ENCODE measurements around the gene ELMO1.

Gene ELMO1

DNA sequence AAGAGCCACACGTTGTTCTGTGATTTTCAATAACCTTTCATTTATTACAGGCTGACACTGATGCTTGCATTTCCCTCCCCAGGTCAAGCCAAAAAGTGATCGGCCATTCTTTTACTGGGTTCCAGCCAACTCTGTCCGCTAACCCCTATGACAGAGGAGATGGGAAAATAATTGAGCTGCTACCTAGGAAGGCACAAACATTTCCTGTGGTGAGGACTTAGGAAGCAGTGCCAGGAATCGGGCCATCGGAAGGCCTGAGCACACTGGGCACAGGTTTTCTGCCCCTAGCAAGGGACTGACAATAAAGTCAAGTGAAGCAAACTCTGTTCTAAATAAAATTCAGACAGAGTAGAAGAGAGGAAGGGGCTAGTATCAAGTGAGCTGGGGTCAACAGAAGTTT lies 411.4 kb downstream of the ELMO1 start:
- no peak for DNase-seq

DNA sequence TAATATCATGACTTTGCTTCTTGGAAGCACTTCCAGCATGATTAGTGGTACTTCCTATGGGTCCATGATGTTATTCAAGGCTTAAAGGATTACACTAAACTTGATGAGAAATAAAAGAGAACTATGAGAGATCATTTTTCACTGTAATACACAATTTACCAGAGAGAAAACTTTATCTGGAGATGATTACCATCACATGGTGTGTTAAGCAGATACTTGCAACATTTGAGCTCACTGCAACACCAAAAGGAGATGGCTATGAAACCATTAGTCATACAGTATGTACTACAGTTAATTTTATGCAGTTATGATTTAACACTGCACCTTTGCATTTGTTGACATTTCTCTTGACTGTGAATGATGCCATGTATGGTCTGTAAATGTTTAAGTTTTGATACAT lies 413.0 kb downstream of the ELMO1 start:
- DNase-seq: no peak

DNA sequence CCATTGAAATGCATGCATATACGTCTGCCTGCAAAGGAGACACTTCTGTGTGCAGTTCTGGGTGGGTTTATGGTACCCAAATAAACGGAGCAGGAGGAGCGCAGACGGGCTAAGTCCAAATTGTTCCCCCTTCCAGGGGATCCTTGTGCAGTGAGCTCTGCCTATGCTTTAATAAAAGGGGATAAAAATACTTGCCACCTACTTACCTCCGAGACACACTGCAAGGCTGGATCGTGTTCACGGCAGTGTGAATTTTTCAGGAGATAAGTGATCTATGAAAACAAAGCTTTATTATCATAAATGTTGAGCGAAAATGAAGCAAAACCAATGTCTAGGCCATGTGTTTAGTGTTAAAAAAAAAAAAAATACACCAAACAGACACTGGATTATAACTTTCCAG lies 415.5 kb downstream of the ELMO1 start:
- DNase-seq: no peak

DNA sequence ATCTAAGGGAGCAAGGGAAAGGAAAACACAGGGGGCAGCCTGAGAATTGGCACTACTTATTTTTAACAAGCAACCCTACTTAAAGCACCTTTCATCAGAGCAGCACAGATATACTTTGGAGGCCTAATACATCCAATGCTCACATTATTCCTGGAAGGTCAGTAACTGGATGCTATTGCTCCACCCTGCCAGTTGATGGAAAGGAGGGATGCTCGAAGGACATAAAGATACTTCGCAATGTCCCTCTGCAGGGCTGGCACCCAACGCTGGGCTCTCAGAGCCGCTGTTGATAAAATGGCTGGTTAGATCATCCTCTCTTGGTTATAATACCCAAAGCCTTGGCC lies 416.4 kb downstream of the ELMO1 start:
- no peak for DNase-seq

DNA sequence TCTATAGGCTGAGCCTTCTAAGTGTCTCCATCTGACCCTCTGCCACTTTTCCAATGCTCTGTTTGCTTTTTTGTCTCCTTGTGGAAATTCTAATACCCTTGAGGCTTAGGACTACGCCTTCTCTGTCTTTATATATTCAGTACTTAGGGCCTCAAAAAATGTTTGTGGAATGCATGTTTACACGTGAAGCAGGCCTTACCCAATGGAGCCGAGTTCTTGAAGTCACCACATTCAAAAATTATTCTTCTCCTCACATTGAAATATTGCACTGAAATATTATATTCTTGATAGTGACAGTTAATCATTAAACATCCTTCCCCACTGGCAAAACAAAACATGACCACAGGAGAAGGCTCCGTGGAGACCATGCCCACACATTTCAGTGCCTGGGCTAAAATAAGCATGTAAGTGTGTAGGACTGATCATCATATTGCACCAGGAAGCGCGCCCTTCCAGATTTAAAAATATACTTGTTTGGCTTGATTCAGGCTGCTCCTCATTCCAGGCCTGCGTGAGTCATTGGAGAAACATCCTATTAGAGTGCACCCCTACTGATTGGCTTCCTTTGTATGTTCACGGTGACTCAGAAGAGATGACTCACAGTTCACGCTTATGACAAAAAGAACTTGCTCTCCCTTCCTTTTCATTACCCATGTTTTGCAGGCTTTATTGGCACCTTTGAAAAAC lies 416.9 kb downstream of the ELMO1 start:
- no peak for DNase-seq

DNA sequence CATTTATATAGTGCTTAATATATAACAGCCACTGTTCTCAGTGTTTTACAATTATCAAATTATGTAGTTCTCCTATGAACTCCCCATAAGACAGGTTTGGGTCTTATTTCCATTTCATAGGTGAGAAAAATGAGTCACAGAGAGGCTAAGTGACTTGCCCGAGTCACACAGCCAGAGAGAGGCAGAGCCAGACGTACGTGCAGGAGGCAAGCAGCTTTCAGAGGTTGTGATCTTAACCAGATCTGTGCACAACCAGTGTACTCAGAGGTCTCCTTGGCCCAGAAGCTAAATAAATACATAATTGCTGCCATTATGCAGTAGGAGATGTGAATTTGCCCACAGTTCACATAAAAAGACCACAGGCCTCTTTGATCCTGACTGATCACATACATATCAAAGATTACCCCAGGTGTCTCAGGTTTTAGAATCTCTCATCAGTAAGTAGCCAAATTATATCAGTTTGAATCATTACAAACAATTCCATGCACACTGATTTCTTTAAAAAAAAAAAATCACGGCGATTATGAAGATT lies 419.7 kb downstream of the ELMO1 start:
- no peak for DNase-seq

DNA sequence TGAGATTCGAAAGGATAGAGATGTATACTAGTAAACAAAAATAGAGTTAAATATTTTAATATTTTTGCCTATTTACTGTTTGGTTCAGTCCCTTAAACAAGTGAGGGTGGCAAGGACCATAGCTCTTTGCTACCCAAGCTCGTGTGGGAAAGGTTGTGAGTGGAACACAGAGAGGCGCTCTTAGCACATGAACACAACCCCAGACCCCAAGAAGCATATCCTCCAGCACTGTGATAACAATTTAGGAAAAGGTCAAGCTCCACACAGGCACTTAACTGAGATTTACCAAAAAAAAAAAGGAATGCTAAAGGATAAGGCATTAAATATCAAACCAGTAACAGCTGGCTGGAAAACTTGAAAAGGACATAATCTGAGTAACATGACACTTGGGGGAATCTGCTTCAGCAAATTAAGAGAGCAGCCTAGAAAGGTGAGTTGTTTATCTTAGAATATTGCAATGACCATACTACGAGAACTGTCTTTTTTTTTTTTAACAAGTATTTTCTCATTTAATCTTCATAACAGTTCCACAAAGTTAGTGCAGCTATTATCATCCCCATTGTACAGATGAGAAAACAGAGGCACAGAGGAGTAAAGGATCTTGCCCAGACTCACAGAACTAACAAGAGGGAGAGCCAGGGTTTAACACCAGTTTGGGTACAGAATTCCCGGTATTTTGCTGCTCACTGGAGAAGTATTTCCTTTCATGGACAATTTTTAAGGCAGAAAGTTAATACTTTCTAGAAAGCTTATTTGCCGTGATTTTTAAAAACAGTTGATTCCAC lies 420.9 kb downstream of the ELMO1 start:
- no peak for DNase-seq

DNA sequence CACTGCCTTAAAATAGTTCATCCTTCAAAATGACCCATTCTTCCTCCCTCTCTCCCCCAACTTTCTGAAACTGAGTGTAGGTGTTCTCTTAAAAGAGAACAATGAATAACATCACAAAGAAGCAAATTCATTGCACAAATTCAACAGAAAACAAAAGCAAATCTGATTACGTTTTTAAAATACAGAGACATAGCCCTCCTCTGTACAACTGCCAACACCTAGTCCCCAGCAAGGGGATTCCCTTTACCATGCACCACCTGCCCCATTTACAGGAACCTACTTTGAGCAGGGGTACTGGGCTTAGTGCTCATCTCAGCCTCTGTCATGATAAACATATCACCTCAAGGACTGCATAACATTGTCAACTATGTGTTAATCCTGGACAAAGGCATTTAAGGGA lies 421.6 kb downstream of the ELMO1 start:
- DNase-seq: no peak

DNA sequence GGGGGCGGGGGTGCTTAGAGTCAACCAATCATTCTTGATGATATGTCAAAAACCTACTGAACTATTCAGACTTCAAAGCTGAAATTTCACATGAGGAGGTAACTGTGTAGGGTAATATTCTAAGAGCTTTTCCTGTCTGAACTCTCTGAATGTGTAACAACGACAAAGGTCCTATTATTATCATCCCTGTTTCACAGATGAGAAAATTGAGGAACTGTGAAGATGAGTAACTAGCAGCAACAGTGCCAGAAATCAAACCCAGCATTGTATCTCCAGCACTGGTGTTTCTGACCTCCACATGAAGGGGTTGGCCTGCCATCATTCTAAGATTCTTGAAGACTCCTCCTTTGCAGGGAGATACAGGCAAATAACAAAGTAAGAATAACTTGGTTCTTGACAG lies 429.7 kb downstream of the ELMO1 start:
- no peak for DNase-seq

DNA sequence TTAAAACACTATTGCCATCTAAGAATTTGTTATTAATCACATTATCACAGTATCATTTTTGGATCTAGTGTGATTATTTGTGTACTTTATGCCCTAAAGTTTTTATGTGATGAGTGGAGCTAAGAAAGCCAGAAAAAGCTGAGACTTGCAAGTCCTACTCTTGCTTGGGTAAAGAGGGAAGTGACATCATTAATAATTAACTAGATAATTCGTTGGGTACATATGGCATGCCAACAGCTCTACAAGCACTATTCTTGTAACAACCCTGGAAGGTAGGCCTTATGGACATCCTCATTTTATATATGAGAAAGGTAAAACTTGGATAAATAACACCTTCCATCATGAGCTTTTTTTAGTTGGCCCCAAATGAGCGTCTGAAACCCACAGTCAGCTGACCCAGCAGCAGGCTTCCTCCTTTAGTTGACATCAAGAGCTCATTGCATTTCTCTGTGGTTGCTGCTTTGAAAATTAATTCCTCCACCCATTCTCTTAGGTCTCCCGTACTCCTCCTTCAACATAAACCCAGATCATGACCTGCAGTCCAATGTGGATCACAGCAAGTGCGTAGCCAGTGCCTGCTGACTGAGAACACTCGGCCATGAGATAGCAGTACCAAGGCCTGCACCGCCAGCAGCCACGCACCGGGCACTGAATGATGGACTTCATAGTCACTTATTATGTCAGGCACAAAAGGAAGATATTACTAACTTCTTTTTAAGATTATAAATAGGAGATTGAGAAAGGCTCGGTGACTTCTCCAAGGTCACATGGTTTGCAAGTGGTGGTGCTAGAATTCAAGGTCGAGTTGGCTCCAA lies 432.4 kb downstream of the ELMO1 start:
- no peak for DNase-seq

DNA sequence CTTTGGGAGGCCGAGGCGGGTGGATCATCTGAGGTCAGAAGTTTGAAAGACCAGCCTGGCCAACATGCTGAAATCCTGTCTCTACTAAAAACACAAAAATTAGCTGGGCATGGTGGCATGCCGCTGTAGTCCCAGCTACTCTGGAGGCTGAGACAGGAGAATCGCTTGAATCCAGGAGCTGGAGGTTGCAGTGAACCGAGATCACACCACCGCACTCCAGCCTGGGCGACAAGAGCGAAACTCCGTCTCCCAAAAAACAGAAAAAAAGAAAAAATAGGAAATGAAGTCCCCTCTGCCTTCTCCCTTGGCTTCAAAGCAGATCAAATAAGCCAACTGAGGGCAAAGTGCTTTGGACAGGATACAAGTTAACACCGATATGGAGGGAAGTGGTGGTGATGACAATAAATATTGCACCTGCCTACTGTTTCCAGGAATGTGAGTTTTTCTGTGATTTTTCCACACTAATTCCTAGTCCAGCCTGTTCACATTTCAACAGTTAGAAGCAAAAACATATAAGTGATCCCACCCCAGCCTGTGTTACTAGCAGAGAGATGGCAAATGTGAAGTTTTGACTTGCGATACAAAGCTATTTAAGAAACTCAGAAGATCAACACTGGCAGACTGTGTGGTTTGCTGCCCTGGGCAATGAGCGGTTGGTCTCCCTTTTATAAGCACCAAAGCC lies 433.2 kb downstream of the ELMO1 start:
- DNase-seq: no peak

DNA sequence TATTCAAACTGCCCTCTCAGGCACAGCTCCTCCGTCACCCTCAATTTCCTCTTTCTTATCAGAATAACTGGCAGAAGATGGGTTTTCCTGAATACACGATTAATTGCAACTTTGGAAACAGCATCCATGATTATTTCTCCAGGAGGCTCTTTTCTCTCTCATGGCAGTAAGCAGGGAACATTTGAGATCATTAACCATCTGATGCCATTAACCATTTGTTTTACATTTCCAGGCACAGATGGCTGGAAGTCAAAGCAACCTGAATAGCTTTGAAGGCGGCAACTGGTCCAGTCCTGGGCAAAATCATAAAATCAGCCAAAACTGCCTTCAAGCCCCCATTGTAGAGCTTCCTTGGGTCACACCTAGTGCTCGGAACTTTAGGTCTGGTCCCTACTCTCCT lies 434.9 kb downstream of the ELMO1 start:
- no peak for DNase-seq

DNA sequence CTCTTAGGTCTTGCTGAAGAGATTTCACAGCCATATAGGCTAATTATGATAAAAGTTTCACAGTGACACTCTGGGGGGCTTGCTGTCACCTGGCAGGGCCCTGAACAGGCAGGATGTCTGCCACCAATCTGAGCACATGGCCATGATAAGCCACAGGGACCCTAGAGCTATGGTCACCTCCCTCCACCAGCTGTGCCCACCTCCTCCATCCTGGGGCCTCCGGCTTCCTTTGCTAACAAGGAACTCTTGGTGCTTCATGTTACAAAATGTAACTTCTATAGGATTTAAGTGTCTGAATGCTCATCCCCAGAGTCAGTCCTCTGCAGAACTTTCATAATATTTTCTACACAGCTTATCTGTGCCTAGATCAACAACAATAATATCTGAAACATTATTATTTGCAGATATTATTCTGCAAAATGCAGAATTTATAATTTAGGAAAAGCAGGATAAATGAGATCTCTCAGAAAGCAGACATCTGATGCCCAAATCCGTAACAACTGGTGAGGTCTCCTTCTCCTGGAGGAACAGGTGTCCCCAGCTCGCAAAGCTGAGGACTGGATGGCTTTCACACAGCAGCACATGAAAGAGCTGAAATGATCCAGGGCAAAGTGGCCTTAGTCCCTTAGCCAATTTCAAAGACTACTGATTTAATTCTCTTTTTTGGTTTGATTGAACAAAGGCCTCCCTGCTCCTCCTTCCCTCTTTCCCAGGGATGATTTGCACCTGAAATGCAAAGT lies 437.3 kb downstream of the ELMO1 start:
- no peak for DNase-seq

DNA sequence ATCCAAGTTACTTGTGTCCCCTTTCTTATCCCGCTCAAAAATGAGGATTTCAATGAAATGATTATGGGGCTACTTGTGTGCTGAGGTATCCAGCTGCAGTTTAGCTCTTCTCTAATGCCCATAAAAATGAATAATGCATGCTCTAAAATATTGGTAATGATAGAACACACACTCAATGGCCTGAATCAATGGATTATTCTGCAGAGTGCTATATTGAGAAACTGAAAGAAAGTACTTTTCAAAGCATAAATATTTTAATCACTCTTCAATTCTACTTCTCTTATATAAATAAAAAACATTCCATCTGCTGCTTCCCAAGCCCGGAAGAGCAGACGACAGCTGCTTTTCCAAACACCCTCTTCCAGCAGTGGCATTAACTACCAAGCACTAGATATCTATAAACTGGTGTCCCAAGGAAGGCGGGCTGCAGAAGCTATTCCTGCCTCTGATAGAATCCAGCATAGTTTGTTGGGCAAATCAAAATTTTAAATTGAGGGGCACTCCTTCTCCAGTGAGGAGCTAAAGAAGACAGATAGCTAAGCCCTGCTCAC lies 439.5 kb downstream of the ELMO1 start:
- no peak for DNase-seq

DNA sequence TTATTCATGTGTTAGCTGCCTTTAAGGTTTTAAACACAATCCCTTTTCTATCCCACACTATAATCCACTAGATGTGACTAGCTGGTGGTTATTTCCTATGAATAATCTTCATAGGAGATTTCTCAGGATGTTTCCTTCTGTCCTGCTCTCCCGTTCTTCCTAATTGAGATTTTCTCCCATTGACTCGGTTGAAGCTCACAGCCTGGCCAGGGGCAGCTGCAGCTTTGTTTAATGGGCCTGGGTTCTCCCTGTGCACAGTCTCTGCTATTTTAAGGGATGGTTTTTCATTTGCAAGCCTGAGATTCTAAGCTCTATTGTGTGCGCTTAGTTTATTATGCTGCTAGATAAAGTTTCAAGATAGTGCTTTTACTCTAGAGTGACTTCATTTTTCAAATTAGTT lies 441.0 kb downstream of the ELMO1 start:
- DNase-seq: no peak

DNA sequence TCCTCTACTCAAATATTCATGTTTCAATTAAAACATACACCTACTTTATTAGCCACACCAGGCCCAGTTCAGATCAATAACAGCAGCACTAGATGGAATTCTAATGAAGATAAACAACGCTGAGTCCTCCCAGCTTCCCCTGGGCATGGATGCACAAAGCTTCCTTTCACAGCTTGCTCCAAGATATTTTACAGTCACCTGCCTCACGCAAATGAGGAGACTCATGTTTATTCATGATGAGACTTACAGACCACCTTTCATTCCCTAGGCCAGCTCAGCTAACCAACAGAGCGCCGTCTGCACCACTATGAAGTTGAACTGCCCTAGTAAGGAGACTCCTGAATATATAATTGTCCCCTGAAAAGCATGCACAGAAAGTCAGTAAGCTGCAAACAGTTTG lies 441.4 kb downstream of the ELMO1 start:
- no peak for DNase-seq

DNA sequence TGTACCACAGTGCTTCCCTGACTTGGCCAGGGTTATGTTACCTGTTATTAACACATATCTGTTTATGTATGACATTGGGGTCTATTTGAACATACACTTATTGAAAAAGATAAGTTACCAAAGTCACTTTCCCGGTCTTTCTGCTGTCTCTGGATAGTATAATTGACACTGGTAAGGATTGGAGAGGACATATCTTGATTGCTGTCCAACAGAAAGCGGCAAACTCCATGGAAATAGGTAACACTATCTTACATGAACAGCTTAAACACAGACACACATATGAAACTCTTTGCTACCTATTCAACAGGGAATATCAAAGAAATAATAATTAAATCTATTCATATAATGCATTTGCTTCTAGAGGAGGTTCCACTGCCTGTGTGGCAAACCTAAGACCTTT lies 441.9 kb downstream of the ELMO1 start:
- DNase-seq: no peak

DNA sequence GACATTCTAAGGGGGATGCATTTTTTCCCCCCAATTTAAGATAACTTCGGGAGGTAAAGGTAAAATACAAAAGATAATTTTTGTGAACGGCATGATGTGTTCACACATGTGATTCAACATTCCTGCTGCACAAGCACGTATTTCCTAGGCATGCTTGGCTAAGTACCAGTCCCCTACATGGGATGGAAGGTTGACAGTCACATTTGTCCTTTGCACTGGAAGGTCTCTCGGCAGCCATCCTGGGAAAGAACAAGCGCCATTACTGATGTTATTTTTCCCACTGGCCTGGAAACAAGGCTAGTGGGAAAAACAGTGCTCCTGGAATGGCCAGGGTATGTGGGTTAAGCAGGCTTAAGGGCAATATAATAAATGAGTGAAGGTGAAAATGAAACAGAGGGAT lies 448.2 kb downstream of the ELMO1 start:
- DNase-seq: no peak

DNA sequence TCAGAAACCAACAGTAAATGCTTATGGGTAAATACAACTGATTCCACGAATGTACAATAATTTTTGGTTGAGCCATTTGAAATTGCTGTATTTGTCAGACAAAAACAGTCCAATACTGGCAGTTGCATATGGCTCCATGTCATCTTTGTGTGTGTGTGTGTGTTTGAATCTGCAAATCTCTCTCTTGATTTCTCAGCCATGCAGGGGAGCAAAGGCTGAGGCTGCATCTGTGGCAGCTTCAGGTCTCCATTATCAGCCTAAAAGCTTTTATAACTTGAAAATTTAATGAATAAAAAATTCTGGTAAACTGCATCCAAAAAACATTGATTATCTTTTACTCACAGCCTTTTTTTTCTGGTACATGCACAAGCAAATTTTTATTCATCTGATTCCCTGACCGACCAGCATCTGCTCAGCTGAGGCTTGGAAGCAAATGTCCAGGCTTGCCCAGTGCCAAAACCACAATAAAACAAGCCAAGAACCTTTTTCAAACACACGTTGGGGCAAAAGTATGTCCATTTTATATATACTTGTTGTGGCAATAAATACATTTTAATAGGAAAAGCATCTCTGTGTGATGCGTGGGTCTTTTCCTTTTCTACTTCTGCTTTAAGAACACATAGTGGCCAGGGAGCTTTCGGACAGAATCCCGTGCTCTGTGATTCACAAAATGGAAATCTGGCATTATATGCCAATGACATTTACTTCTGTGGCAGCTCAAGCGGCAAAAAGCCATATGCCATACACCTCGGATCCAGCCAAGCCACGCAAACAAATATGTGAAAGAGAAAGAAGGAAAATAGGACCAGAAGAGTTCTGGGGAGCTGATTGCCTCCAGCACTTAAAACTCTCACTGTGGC lies 448.8 kb downstream of the ELMO1 start:
- DNase-seq: no peak

DNA sequence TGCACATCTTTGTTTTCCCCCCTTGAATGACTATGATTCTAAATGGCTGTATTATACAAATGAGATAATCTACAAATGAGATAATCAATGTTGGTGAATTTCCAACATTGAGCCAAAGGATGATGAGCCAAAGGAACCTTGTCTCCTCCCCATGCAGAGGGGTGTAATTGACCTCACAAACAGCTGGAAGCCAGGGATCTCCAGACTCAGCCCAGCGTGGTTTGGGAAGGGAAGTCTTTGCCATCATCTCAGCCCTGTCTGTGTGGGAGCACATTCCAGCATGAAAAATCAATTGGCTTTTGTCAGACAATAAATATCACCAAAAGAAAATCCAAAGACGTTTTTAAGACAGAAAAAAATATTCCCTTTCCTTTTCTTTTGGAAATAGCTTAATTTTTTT lies 452.9 kb downstream of the ELMO1 start:
- no peak for DNase-seq

DNA sequence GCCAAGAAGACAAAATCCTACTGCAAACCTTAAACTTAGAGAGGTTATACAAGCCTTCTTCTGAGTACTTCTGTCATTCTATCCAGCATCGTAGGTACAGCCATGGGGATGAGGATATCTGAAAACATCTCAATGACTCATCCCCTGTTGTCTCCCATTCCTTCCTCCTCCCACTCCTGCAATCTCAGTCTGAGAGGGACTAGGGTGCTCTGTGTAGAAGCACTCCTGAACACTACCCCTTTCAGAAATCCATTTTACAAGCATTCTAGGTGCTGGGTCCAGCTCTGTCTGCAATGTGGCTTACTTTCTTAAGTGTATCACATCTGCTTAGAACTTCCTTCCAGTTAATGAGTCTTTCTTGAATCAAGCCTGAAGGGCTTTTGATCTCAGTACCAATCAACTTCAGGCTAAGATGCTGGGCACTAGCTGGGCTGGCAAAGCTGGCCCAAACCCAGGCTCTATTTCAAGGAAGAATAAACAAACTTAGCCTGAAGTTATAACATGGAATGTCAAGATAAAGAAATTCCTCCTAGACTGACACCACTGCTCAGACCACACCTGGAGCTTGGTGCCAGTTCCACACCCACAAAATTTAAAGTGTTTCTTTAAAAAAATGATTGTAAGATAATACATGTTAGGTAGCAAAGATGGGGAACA lies 454.1 kb downstream of the ELMO1 start:
- no peak for DNase-seq

All from NCI-H1105 (cell line).